Testis (tissue), 2 donors: ENCODE results near the gene DUSP2.

ENCODE experiments used
- POLR2A ChIP-seq: fragments of 450-650 bp; IDR thresholded peaks from one replicate; pipeline ENCODE4 v1.6.1; 2017; ENCODE audit warnings: antibody characterized with exemption, mild to moderate bottlenecking, moderate library complexity
- TF ChIP-seq, protein P1 (sequence below), 3 experiments: fragments of 450-650 bp in 2 of 3; fragments of 200-600 bp in 1 of 3; sonication (generic) in 1 of 3; IDR thresholded peaks; one replicate each; pipeline ENCODE4 v1.5.1; 2016 to 2019; ENCODE audit warnings: antibody characterized with exemption in 3 of 3, mild to moderate bottlenecking in 2 of 3, moderate library complexity in 1 of 3

DNA sequence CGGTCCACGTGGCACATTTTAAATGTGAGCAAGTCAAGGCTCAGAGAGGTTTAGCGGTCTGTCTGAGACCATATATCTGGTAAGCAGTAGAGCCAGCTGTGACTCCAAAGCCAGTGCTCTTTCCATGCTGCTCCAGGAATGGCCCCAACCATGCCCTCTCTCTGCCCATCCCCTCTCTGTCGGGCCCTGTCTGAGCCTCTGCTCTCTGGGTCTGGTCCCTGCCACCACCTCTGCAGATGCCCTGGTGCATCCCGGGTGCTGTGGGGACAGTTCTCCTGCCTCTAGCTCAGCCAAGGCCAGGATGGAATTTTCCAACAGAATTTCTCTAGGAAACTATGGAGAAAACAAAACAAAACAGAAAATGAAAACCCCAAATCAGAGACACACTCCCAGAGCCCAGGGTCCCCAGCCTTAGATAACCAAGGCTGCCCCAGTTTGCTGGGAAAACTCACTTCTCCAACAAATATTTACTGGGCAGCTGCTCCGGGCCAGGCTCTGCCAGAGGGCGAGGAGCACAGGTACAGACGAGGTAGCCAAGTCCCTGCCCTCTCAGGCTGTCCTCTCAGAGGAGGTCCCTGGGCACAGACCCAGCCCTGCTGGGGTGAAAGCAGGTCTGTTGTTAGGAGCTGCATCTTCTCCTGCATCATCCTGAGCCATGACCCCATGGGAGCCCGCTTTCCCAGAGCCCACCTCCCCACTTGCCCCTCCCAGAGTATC lies 38.1 kb downstream of the DUSP2 start:
- TF ChIP-seq, protein P1, sequence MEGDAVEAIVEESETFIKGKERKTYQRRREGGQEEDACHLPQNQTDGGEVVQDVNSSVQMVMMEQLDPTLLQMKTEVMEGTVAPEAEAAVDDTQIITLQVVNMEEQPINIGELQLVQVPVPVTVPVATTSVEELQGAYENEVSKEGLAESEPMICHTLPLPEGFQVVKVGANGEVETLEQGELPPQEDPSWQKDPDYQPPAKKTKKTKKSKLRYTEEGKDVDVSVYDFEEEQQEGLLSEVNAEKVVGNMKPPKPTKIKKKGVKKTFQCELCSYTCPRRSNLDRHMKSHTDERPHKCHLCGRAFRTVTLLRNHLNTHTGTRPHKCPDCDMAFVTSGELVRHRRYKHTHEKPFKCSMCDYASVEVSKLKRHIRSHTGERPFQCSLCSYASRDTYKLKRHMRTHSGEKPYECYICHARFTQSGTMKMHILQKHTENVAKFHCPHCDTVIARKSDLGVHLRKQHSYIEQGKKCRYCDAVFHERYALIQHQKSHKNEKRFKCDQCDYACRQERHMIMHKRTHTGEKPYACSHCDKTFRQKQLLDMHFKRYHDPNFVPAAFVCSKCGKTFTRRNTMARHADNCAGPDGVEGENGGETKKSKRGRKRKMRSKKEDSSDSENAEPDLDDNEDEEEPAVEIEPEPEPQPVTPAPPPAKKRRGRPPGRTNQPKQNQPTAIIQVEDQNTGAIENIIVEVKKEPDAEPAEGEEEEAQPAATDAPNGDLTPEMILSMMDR (IDR thresholded peaks at IDR 0.05): no peak
- no peak for TF ChIP-seq POLR2A
